Adrenal gland (tissue), 12 donors: Measurements from ENCODE around the gene SPECC1L. TPM values are rescaled to one million over a fixed set of nuclear protein-coding genes. Genes with fewer than 3 reads are reported as not detected.

Experiments used
- DNase-seq, 7 donors: peaks; one replicate each; pipeline ENCODE4 v3.0.0-alpha.2; 2019 to 2020
- H3K27ac ChIP-seq, 5 donors: fragments of 200-600 bp; sonication (generic) in 4 of 5; 1 replicate in 3 of 5; 2 replicates in 2 of 5; pipeline versions ENCODE4 v1.5.1 to v1.8.0; 2016 to 2020; ENCODE audit warnings: mild to moderate bottlenecking in 1 of 5
- H3K27me3 ChIP-seq: fragments of 200-600 bp; 2 replicates; pipeline ENCODE4 v1.8.0; 2021
- H3K36me3 ChIP-seq, 2 donors: fragments of 200-600 bp; replicated peaks in 1 of 2; 1 replicate in 1 of 2; 2 replicates in 1 of 2; pipeline versions ENCODE4 v1.5.1 to v1.8.0; 2018 to 2022
- H3K4me1 ChIP-seq, 2 donors: fragments of 200-600 bp; replicated peaks in 1 of 2; 1 replicate in 1 of 2; 2 replicates in 1 of 2; pipeline versions ENCODE4 v1.5.1 to v1.8.0; 2018 to 2021
- H3K4me3 ChIP-seq, 4 donors: fragments of 200-600 bp; sonication (generic) in 3 of 4; one replicate each; pipeline ENCODE4 v1.5.1; 2016 to 2018
- H3K9me3 ChIP-seq, 3 donors: fragments of 200-600 bp; sonication (generic) in 1 of 3; replicated peaks in 1 of 3; 1 replicate in 2 of 3; 2 replicates in 1 of 3; pipeline versions ENCODE4 v1.5.1 to v1.8.0; 2016 to 2021
- POLR2A ChIP-seq, 2 donors: fragments of 450-650 bp; IDR thresholded peaks; one replicate each; pipeline ENCODE4 v1.6.1; 2017; ENCODE audit warnings: antibody characterized with exemption in 2 of 2, mild to moderate bottlenecking in 2 of 2, moderate library complexity in 1 of 2
- WGBS, 4 donors: extraction: QIAGEN DNeasy Blood & Tissue Kit in 2 of 4; methylation state at CpG; one replicate each; pipeline versions ENCODE4 v1.1.5 to v1.1.7; 2013 to 2017; 5-methylcytosine and 5-hydroxymethylcytosine counted together
- intact Hi-C, 2 donors: fragments of 100-400 bp; cut with DNase I; formaldehyde crosslinking; loops; one replicate each; pipeline versions ENCODE4 v1.14.1 to v1.15.0; 2022 to 2023
- polyA plus RNA-seq, 3 donors: library from polyadenylated mRNA; stranded (reverse); fragments of 200-250 nt in 2 of 3; fragments of 350-450 nt in 1 of 3; fragmentation: Illumina TruSeq in 1 of 3; extraction: RNeasy Lipid Tissue Mini Kit (QIAGEN cat#74804) in 1 of 3; gene quantifications; one replicate each; pipeline ENCODE4 v1.2.3, GENCODE V29; 2013 to 2014
- total RNA-seq, 9 donors: library from RNA; depleted of rRNA in 4 of 9; stranded (reverse); fragments of >200 nt in 4 of 9; fragments of 120-200 nt in 1 of 9; fragmentation: NEBNext Ultra II Directional in 1 of 9; extraction: Animal tissue kit (Norgen Biotek cat#: 25700) in 1 of 9; gene quantifications; one replicate each; pipeline versions ENCODE4 v1.1.0 to v1.2.4, GENCODE V29; 2013 to 2023
- TF ChIP-seq, protein P1 (sequence below), 6 experiments: fragments of 450-650 bp in 4 of 6; fragments of 200-600 bp in 2 of 6; sonication (generic) in 1 of 6; IDR thresholded peaks; 1 replicate in 5 of 6; 2 replicates in 1 of 6; pipeline versions ENCODE4 v1.5.1 to v1.8.0; 2016 to 2021; ENCODE audit warnings: antibody characterized with exemption in 6 of 6, mild to moderate bottlenecking in 2 of 6, moderate library complexity in 1 of 6
- donor health status: healthy with polysubstance abuse.
- donor health status: Bipolar disorder and iron deficiency.
- donor health status: DM: yes; HTN: yes; CAD: no.
- donor health status: DM: no; HTN: no; CAD: no.
- donor health status: DM: no; HTN: no; CAD: no.
- donor health status: DM: yes; HTN: yes; CAD: no.

Gene SPECC1L
- total and polyA plus RNA-seq, 12 donors: 7.2 to 121 (median 43.5) TPM

DNA sequence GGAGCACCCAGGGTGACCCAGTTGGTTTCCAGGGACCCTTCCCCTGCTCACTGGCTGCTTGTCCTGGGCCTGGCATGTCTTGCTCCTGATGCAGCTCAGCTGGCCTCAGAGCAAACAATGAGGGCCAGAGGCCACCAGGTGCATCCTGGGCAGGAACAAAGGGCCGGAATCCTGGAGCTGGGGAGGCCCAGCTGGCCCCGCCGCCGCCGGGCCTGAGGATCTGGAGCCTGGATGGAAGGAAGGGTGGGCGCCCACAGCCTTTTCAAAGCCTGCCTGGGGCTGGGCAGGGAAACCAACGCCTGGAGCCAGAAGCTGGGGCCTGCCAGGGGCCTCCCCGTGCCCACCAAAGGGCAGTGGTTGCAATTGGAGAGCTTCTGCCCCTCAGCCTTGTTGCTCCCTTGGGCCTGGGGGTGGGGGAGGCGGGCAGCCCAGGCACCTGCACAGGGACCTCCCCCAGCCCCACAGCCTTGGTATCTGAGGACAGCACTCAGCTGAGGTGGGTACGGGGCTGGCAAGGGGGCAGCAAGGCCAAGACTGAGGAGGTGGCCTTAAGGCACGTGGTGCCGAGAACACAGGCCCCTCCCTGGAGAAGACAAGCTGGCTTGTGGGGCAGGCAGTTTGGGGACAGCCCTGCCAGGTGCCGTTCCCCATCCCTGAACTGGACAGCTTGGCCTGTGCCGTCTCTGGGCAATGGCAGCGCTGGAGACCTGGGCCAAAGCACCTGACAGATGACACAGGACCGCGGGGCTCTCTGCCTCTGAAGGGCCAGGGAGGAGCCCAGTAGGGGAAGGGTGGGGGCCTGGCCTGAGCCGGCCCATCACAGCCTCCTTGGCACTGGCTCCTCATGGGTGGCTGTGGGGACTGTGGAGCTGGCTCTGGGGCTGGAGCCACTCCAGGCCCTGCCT, 149.7 kb downstream of the SPECC1L start:
- intact Hi-C loops: loop anchor here (5.0 to 10.0 kb wide), 3 partner anchors 82 to 102 kb away; no protein-coding TSS in a partner anchor
- peak in 2 of 7 donors; percentile 41 to 55 for DNase-seq
- H3K9me3 ChIP-seq: no peaks in the 10 kb centered on the region
- TF ChIP-seq POLR2A (IDR thresholded peaks at IDR 0.05): no peak
- TF ChIP-seq, protein P1, sequence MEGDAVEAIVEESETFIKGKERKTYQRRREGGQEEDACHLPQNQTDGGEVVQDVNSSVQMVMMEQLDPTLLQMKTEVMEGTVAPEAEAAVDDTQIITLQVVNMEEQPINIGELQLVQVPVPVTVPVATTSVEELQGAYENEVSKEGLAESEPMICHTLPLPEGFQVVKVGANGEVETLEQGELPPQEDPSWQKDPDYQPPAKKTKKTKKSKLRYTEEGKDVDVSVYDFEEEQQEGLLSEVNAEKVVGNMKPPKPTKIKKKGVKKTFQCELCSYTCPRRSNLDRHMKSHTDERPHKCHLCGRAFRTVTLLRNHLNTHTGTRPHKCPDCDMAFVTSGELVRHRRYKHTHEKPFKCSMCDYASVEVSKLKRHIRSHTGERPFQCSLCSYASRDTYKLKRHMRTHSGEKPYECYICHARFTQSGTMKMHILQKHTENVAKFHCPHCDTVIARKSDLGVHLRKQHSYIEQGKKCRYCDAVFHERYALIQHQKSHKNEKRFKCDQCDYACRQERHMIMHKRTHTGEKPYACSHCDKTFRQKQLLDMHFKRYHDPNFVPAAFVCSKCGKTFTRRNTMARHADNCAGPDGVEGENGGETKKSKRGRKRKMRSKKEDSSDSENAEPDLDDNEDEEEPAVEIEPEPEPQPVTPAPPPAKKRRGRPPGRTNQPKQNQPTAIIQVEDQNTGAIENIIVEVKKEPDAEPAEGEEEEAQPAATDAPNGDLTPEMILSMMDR (IDR thresholded peaks at IDR 0.05): no peak
- 47 to 59% (median 56%) methylated on average over 4 to 18 of the region's 18 CpGs for WGBS, 4 donors
- no peak overlapping the region for H3K4me3 ChIP-seq
- peak overlapping the region in 1 of 5 donors; percentile 65 for H3K27ac ChIP-seq
- no peaks in the 10 kb centered on the region for H3K27me3 ChIP-seq
- peaks cover 0 to 9% of the 10 kb centered on the region in 2 donors for H3K36me3 ChIP-seq
- peaks cover 4 to 8% of the 10 kb centered on the region in 2 donors for H3K4me1 ChIP-seq

- intact Hi-C loops: loop anchor here (5.0 to 10.0 kb wide), 3 partner anchors 81 to 101 kb away; no protein-coding TSS in a partner anchor
- no peak for DNase-seq
- TF ChIP-seq POLR2A (IDR thresholded peaks at IDR 0.05): no peak
- TF ChIP-seq, protein P1 (IDR thresholded peaks at IDR 0.05): no peak
Observed at GRCh38 chr22:24420977-24421343, 150.3 kb downstream of the SPECC1L start.

DNA sequence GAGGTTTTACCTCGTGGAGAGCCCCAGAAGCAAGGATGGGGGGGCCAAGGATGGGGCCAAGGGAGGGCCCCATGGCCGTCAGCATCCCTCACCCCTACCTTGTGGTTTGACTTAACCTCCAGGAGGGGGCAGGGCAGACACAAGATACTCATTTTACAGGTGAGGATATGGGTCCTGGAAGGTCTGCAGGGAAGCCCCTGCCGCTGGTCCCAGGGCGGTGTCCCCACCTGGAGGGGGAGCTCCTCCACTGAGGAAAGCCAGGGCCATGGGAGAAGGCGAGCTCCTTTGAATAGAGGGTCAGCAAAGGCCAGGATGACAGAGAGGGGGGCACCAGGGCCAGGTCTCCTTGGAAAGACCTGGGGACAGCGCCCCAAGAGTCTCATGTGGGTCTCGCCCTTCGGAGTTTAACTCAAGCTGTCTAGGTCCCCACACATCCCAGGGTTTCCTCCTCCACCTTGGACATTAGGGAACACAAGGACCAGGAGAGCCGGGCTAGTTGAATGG, 150.8 kb downstream of the SPECC1L start:
- no peak for DNase-seq
- Histone ChIP-seq H3K4me1 (peaks cover 4 to 8% of the 10 kb centered on the region in 2 donors), H3K4me3 (no peak overlapping the region), H3K36me3 (no peaks in the 10 kb centered on the region), H3K27ac (no peak overlapping the region), H3K9me3 (no peaks in the 10 kb centered on the region), H3K27me3 (no peaks in the 10 kb centered on the region)
- intact Hi-C loops: loop anchor here (5.0 to 10.0 kb wide), 3 partner anchors 81 to 101 kb away; no protein-coding TSS in a partner anchor
- 48 to 71% (median 58%) methylated on average over 5 to 9 of the region's 9 CpGs for WGBS, 4 donors
- TF ChIP-seq, protein P1 (IDR thresholded peaks at IDR 0.05): peak in 1 of 6 experiments; percentile 5
- no peak for TF ChIP-seq POLR2A (IDR thresholded peaks at IDR 0.05)

More at GRCh38 chr22:24420977-24421343, 150.3 kb downstream of the SPECC1L start:
- 60 to 66% (median 63%) methylated on average over 9 to 11 of the region's 11 CpGs for WGBS, 4 donors
- no peaks in the 10 kb centered on the region for H3K27me3 ChIP-seq
- no peak overlapping the region for H3K4me3 ChIP-seq
- no peak overlapping the region for H3K27ac ChIP-seq
- no peaks in the 10 kb centered on the region for H3K9me3 ChIP-seq
- H3K4me1 ChIP-seq: peaks cover 4 to 8% of the 10 kb centered on the region in 2 donors
- H3K36me3 ChIP-seq: peaks cover 0 to 2% of the 10 kb centered on the region in 2 donors

DNA sequence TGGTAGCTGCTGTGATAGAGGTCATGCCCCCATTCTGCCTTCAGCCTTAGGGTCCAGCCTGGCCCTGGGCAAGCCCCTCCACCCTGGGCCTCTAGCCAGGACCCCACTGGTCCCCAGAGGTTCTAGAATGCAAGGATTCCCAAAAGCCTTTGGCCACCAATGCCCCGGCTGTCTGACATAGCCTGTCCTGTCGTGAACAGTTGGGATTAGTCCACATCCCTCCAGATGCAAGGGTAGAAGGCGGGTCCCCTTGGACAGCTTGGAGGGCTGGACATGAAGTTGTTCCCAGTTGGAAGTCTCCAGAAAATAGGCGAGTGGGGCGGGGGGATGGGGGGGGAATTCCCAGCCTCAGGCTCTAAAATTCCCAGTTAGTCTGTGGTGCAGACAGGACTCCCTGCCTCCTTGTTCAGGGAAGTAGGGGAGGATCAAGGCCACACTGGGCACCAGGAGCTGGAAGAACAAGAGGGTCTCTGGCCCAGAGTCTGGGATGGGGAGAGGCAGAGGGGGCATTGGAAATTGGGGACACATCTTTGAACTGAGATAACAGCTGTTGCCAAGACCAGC, 151.6 kb downstream of the SPECC1L start:
- H3K4me1 ChIP-seq: peaks cover 4 to 8% of the 10 kb centered on the region in 2 donors
- H3K4me3 ChIP-seq: no peak overlapping the region
- H3K9me3 ChIP-seq: no peaks in the 10 kb centered on the region
- H3K27ac ChIP-seq: no peak overlapping the region
- no peak for DNase-seq
- 74 to 83% (median 75%) methylated on average over 2 to 5 of the region's 5 CpGs; no CpG with 5 or more reads in 1 of the 4 donors for WGBS, 4 donors
- H3K27me3 ChIP-seq: no peaks in the 10 kb centered on the region
- no peak for TF ChIP-seq POLR2A (IDR thresholded peaks at IDR 0.05)
- no peaks in the 10 kb centered on the region for H3K36me3 ChIP-seq
- intact Hi-C loops: loop anchor here (5.0 to 10.0 kb wide), 3 partner anchors 80 to 100 kb away; no protein-coding TSS in a partner anchor
